NCI-H187 treated with DMSO at 0.1 percent for 48 hours (cell line): ENCODE measurements around the gene PAX8.

Experiments
- DNase-seq: peaks from one replicate; lab custom pipeline; 2025; lab: John Stamatoyannopoulos, UW

Gene PAX8

GRCh38 chr2:113264713-113265403, 13.9 kb downstream of the PAX8 start:
- no peak for DNase-seq

GRCh38 chr2:113263546-113263945, 15.2 kb downstream of the PAX8 start:
- DNase-seq: no peak

- DNase-seq: no peak
Observed at GRCh38 chr2:113260991-113261390, 17.7 kb downstream of the PAX8 start.

DNA sequence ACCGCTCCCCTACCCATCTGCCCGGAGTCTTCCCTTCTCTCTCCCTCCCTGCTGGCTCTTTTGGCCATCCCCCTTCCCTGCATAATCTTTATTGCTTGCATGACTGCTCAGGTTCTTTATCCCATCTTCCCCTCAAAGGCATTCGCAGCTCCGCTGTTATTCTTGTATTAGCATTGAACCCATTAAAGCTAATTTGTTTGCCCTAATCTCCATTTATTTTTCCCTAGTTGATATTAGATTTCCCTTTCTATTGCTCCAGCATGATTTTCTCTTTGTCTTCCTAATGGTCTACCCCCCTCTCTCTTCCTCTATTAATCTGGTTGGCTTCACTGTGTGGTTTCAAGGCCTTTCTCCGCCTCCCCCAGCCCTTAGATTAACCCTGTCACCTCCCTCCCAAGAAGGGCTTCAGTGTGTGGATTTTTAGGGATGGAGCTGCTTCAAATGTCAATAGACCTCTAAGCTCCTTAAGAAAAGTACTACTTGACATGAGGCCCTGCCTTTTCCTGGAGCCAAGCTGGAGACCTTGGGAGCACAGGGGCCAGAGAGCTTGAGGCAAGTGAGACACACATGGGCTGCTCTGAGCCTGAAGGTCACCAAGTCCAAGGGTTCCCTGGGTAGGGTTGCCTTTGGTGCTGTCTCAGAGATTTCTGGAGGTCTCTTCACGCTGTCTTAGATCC, 20.1 kb downstream of the PAX8 start:
- DNase-seq: no peak

GRCh38 chr2:113257516-113258264, 21.0 kb downstream of the PAX8 start:
- DNase-seq: no peak

- no peak for DNase-seq
Observed at GRCh38 chr2:113255140-113256070, 23.3 kb downstream of the PAX8 start.

GRCh38 chr2:113253453-113253852, 25.3 kb downstream of the PAX8 start:
- no peak for DNase-seq

- no peak for DNase-seq
Observed at GRCh38 chr2:113252047-113252590, 26.6 kb downstream of the PAX8 start.

DNA sequence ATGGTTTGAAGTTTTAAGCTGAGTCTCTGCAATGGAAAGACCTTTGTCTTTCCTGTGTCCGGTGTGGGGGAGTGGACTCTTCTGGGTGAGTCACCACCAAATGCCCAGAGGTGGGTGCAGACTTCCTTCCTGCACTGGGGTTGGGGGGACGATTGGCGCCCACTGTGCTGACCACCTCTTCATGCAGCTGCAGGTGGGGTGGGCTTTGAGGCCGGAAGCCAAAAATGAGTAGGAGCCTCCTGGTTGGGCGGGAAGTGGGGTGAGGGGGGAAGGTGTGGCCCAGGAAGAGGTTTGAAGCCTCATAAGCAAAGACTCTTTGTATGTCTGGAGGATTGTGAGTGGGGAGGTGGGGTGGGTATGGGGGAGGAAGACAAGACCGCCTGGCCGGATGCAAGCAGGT, 27.6 kb downstream of the PAX8 start:
- DNase-seq: no peak

DNA sequence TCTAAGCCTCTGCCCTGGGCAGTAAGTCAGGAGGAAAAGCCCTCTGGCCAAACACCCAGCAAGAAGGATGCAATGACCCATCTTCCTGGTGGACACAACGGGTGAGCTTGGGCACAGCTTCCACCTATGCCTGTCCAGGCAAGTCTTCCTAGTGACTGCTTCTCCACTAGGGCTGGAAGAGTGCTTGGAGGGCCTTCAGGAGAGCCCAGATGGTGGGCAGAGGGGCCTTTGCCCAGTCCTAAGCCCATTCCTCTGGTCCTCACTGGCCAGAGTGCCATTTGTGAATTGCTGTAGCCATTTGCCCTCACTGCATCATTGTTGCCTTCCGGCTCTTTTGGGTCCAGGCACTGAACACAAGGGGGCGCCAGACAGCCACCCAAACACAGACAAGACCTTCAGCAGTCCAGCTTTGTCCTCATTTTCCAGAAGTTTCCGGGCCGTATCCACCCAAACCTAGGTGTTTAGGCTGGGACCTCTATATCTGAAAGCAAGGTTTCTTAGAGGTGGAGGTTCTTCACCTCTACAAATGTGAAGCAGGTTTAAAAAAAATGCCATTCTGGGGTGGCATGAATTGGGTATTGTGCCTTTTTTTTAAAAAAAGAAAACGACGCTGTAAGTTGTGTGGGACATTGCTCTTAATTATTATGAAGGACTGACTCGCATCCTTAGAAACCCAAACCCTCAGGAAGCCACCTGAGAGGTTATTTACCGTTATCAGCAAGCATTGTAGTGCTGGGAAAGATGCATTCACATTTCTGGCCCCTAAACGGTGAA, 29.5 kb downstream of the PAX8 start:
- no peak for DNase-seq

GRCh38 chr2:113246606-113247005, 32.1 kb downstream of the PAX8 start:
- no peak for DNase-seq

DNA sequence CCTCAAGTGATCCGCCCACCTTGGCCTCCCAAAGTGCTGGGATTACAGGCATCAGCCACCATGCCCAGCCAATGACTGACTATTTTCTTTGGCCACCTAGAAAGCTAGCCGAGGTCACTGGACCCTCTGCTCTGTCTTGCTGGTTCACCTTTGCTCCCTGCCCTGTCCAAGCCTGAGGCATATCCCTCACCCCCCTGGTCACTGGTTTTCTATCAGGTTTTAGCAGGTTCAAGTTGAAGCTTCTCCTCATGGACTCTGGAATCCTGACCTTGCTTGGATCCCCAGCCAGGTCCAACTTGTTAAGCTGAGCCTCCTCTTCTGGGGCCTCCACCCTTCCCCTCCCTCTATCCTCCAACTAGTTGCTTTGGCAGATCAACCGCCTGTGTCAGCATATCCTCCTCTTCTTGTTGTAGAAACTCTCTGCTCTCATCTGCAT, 33.4 kb downstream of the PAX8 start:
- no peak for DNase-seq

- DNase-seq: no peak
Observed at GRCh38 chr2:113242327-113242726, 36.4 kb downstream of the PAX8 start.

DNA sequence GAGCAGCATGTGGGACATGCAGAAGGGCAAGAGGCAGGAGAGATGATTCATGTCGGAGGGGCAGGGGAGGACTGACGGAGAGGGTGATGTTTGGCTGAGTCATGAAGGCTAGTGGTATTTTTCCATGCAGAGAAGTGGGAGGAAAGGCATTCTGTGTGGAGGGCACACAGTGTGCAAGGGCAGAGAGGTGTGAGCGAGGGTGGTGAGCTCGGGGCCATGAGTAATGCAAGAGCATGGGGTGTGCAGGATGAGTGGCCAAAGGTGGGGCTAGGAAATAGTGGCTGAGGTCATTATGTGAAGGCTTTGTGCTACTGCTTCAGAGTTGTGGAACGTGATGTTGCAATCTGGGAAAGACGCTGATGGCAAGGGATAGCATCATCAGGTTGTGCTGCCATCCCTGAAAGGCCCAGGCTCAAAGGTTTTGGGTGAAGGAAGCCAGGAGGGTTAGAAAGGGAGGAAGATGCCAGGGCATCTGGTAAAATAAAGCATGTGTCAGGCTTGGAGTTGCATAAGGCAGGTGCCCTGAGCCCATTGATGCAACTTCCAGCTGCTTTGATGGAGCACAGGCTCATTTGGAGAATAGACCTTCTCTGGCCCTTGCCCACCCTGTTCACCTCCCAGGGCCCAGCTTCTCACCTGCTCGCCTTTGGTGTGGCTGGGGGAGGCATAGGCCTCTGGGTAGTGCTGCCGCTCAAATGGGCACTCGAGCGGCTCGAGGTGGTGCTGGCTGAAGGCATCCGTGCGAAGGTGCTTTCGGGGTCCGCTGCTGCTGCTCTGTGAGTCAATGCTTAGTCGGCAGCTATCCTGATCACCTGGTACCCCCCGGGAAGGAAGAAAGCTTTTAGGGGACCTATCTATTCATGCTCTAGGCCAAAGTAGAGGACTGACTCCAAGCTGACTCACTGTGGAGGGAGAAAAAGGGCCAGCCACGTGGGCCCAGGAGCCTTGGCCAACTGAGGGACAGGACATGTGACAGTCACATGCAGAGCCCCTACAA, 37.5 kb downstream of the PAX8 start:
- DNase-seq: no peak

DNA sequence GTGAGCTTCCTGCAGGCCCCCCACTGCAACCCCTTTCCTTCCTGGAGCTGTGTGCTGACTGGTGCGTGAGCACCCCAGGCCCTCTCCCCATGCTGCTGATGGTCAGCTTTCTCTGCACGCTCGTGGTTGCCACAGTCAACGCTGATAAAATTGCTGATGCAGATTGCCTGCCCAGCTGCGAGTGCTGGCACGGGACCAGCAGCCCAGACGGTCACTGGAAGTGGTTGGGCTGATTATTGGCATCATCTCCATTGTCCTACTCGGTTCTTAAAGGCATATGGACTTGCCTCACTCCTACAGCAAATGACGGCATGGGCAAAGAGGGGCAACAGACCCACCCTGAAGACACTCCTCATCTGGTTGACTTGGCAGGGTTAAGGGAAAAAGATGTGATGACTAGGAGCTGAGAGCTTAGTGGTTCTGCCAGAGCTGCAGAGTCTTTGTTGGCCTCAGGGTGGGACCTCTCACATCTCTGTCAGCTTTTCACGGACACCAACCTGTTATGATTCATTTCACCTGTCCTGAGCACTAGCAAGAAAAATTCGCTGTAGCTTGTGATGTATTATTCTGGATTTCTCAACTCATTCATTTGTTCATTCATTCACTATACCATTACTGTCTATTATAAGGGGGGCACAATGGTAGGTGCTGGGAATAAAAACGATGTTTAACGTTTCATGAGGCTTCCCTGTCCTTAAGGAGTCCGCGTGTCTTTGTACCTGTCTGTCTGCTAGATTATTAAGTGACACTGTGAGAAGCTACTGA, 38.4 kb downstream of the PAX8 start:
- no peak for DNase-seq

GRCh38 chr2:113238871-113239839, 39.6 kb downstream of the PAX8 start:
- no peak for DNase-seq

DNA sequence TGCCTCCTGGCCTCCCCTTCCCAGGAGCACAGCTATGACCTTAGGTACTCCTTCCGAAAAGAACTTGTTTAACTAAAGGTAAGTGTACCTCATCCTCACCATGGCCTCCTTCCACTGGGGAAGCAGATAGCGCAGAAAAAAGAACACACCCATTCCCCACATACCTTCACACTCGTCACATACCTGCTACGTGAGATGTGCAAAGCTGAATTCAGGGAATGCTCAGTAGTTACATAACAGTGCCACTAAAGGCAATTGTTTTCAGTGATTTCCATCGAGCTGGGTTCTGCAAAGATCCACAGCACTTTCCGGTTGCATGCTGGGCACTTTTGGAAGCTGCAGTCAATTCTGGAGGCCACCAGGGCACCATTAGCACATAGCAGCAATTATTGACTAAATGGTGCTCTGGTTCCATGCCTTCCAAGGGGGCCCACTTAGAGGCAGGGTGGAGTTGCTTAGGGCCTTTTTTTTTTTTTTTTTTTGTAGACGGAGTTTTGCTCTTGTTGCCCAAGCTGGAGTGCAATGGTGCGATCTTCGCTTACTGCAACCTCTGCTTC, 41.0 kb downstream of the PAX8 start:
- no peak for DNase-seq
